ENCODE data around the gene PODN. TPM values are rescaled to one million over a fixed set of nuclear protein-coding genes. Genes with fewer than 3 reads are reported as not detected.

The PODN gene
- total RNA-seq, 2 donors from 2014 or later = 28.6 to 84.9 TPM

DNA sequence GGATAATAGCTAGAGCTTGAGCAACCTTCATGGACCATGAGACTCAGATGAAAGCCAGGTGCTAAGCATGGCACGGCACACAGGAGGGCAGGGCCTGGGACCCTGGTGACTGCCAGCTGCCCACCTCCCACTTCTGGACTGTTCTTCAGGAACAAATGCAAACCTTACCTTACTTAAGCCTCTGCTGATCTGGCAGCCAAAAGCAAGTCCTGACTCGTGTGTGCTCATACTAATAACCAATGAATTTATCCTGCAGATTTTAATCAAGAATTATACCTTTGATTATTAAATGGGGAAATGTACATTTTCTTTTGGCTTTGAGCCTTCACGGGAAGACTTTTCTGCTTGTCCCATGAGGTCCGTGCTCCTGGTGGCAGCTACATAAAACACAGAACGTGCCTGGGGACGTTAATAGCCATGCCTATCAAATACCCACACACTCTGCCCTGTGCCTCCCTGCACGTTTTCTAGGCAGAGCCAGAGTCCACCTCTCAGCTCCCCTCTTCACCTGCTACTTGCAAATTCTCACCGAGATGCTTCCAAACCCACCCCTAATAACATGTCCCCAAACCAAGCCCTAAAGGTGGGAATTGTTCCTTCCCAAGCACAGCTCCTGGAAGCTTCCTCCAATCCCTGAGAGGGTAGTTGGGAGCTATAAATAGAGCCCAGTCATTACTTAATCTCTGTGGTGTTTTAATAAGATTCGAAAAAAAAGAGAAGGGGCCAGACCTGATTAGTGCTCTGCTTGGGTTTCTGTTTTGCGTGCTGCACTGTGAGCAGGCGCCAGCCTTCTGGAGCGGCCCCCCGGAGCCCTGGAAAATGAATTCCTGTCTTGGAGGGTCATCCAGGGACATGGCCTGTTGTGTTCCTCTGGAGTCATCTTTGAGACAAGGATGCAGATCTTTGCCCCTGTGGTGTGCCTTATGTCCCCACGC is 46.9 kb downstream of the PODN start:
- intact Hi-C loops (cut with DNase I) = no loop called here
- ATAC-seq (peak; percentile 26 to 78), DNase-seq (no peak)

DNA sequence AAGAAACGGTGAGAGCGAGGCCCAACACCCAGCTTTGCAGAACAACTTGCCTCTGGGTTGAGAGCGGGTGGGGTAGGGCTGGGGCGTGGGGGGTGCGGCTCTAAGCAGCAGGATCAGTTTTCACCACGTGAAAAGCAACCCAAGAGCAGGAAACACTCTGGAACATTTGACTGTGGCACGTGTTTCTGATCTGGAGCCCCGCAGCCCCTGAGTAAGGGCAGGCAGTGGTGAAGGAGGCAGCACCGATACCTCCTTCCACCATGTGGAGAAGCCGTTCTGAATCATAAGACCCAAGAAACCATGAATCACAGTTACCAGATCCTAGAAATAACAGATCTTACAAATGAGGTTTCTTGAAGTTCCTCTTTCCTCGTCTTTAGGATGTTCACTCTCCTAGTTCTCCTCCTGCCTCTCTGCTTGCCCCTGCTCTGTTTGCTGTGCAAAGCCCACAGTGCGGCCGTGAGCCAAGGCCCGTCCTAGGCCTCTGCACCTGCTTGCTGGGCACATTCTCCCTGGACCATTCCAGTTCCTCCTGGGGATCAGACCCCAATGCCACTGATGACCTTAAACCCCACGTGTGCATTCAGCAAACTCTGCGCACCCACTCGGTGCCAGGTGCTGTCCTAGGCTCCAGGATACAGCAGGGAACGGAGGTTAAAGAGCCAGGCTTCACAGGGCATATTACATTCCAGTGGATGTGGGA is 48.5 kb downstream of the PODN start:
- intact Hi-C loops (cut with DNase I) = no loop called here
- ATAC-seq (peak in 1 of 2 donors; percentile 11), DNase-seq (no peak)

DNA sequence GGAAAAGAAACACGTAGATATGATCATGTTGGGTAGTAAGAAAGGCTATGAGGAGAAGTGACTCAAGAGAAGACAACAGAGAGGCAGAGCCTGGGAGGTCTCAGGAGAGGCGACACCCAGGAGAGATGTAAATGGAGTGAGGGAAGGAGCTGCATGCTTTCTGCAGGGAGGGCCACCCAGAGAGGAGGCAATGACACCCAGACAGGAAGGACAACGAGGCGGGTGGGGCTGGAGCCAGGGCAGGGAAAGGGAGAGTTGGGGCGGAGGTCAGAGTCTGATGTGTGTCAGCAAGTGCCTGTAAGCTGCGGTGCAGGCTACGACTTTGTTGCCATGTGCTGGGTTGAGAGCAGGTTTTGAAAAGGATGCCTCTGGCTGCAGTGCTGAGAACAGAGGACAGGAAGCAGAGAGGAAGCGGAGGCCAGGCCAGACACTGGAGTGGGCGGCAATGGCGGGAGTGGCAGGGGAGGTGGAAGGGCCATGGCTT is 49.1 kb downstream of the PODN start:
- no peak for ATAC-seq
- intact Hi-C loops (cut with DNase I) = no loop called here
- no peak for DNase-seq

DNA sequence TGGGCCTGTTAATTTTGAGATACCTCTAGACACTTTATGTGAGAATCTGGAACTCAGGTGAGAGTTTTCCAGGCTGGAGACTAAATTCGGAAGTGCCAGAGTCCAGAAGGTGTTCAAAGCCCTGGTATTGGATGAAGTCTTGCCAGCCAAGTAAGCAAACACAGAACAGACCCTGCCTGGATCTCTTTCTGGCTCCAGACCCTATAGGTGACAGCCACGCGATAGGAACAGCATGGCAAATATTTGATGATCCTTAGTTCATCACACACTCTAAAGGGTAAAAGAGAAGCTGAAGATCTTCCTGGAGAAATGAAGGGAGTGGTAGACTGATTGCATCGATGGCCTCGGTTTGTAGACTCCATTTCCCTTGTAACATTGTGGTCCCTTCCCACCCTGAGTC is 49.7 kb downstream of the PODN start:
- intact Hi-C loops (cut with DNase I) = no loop called here
- DNase-seq (no peak), ATAC-seq (no peak)

DNA sequence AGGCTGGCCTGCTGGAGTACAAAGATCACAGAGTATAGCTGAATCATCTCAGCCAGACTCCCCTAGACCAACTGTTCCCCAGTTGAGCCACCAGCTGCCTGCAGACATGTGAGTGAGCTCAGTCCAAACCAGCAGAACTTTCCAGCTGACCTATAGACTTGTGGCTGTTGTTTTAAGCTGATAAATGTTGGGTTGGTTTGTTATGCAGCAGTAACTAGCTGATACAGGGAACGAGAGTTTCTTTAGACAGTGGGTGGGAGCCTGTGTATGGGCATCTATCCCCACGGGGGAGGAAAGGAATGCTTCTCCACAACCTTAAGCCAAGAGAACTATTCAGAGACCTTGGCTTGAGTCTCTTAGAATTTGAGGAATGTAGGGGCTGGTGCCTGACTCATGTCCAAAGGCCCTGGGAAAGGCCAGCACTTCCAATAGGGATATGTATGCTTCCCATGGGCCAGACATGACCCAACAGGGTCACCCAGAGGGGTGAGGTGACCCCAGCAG is 50.3 kb downstream of the PODN start:
- peak in 1 of 2 donors; percentile 2 for ATAC-seq
- intact Hi-C loops (cut with DNase I) = no loop called here

DNA sequence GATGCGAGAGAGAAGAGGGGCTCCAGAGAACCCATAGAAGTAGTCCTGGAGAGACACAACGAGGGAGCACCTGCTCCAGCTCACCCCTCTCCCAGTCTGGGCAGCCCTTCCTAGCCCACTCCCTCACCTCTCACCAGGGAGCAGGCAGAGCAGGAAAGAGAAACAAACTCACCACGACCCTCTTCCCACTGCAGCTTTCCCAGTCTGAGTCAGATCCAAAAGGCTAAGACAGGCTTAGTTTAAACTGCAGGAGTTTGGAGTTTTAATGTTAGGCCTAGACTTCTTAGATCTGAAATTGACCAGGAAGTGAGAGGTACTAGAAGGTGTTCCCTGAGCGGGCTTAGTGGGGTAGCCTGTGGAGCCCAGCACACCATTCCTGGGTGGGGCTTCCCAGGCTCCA is 50.8 kb downstream of the PODN start:
- DNase-seq (no peak), ATAC-seq (no peak)
- intact Hi-C loops (cut with DNase I) = no loop called here

More for the DNA sequence above, 50.3 kb downstream of the PODN start:
- no peak for DNase-seq

DNA sequence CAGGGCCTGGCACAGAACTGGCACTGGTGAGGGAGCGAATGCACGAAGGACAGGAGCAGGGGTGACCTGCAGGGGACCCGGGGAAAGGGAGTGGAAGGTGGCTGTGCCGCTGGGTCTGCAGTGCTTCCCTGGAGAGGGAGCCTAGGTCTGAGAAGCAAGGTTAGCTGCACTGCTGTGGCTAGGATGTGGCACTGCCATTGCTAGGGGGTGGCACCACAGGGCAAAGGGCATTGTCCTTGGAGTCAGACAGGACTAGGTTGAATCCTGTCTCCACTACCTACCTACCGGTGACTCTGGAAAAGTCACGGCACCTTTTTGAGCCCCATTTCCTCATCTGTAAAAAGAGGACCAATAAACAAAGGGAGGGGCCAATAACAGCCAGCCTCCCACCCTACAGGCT is 52.1 kb downstream of the PODN start:
- DNase-seq = no peak
- ATAC-seq = no peak
- intact Hi-C loops (cut with DNase I) = no loop called here

DNA sequence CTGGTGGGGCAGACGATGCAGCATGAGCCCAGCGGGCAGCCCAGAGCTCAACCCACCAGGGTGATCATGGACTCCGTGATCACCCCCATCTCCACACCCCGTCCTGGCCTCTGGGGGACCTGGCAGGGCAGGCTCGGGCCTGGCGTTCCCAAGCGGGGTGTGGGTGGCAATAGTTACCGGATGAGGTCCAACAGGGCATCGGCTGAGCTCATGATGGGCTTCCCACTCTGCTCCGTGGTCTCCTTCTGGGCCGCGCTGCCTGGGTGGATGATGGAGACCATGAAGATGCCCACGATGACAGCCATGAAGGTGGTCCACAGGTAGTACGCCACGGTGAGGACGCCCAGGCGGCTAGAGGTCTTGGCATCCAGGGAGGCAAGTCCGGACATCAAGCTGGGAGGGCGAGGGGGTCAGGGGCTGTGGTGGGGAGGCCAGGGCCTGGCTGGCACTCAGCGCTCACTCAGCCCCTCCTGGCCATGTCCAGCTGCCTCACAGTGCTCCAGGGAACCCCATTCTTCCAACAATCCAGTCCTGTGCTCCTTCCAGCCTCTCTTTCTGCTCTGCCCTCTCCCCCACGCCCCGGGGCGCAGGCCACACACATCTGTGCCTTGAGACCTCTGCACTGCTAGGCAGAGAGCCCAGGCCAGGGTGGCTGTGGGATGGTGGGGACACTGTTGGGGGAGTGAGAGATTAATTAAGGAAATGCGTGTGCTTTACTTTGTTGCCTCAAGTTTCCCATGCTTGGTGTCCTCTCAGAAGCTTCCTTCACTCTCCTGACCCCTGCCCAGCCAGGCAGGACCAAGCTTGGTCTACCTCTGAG is 52.8 kb downstream of the PODN start:
- intact Hi-C loops (cut with DNase I) = no loop called here
- ATAC-seq = no peak

DNA sequence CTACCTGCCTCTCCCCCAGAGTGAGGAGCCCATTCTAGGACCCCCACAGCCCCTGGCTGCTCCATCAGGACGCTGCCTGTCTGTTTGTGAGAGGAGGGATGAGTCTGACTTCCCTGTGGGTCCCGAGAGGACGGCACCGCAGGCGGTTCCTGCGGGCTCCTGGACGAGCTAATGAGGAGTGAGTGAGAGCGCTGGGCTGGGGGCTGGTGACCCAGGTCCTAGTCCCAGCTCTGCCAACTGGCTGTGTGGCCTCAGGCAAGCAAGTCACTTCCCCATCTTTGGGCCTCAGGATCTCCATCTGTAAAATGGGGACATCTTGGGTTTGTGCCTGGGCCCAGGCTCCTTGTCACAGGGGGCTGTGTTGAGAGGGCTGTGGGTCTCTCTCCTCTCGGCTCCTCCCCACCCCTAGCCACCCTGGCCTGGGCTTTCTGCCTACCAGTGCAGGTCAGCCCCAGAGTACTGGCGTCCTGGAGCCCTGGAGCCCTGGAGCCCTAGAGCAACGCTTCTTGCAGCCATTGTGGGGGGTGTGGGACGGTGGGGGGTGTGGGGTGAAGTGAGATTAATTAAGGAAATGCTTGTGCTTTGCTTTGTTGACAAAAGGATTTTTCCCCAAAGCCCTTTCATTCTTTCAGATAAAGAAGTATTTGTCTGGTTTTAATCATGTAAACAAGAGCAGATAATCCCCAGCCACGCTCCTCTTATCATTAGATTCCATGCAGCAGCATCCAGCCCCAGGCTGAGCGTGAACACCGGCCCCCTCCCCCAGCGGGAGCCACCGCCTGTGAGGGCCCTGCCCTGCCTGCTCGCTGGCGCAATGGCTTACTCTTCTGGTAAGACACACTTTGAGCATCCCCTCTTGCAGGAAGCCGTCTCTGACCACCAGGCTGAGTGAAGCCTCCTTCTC is 53.6 kb downstream of the PODN start:
- DNase-seq (no peak), ATAC-seq (peak; percentile 36 to 45)
- intact Hi-C loops (cut with DNase I) = no loop called here

More for the DNA sequence above, 52.8 kb downstream of the PODN start:
- DNase-seq = no peak

DNA sequence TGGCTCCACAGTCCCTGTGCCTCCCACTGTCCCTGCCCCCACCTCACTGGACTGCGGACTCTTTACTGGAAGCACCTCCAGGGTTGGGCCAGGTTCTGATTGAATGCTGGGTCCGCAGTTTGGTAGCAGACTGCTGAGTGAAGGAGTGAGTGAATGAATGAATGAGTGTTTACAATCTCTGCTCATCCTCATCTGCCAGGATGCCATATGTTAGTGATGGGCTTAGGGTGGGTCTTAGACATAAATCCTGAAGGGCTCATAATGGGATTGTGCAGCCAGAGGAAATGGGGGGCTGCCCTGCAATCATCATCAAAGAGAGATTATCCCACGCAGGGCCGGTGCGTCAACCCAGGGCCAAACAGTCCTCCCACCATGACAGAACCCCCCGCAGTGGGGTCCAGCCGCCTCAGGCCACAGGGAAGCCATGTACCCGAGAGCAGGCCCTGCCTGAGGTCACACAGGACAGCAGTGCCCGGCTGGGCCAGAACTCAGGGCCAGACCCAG is 54.3 kb downstream of the PODN start:
- ATAC-seq (no peak), DNase-seq (no peak)
- intact Hi-C loops (cut with DNase I) = no loop called here

DNA sequence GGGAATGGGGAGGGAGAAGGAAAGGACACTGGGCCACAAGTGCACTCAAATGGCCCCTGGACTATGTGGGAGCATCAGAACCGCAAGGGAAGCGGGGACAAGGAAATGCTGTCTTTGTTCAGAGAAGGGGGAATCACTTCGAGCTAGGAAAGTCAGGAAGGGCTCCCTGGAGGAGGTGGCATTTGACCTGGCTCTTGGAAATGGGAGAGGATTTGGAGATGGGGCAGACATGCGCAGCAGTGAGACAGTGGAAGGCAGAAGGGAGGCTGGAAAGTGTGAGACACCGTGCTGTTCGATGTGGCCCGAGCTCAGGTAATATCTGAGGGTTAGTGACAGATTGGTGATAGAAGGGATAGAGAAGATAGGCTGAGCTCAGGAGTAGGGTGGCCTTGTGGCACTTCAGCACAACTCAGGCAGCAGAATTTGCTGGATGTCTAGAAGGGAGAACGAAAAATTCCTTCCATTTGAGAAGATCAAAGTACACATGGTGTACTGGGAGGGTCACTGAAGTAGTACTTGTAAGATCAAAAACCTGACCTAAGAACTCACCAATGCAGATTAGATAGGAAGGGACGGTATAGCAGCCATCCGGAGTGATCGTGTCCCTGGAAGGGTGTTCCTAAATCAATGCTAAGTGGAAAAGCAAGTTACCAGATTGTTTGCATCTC is 55.1 kb downstream of the PODN start:
- ATAC-seq (no peak), DNase-seq (no peak)
- intact Hi-C loops (cut with DNase I) = no loop called here

DNA sequence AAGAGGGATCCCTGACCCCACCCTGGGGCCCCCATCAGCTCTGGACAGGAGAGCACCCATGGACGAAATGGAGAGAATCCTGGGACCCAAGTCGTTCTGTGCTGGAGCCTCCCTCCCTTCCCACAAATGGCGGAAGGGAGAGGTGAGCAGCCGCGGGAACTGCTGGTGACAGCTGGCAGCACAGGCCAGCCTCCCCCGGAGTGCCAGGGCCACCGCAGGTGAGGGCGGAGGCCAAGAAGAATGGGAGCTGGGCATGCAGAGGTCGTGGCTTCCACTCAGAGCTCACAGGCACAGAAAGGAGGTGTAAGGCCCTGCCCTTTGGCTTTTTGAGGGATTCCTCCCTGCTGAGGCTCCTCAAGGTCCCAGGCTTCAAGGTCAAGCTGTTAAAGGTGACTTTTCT is 55.8 kb downstream of the PODN start:
- no peak for ATAC-seq
- intact Hi-C loops (cut with DNase I) = no loop called here
- no peak for DNase-seq

DNA sequence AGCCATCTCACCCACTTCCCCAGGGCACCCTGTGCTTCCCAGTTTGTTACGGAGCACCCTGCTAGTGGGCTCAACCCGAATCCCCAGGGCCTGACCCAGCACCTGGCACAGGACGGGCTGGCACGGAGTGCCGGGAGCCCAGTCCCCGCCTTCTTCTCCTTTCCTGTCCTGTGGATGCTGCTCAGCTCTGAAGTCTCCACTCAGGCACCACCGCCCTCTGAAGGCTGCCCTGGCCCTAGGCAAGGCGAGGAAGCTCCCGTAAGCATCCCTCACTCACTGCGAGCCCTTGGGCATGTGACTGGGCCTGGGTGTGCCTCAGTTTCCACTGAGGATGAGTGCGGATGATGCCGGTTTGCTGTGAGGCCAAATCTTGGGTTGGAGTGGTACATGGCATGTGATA is 58.6 kb downstream of the PODN start:
- intact Hi-C loops (cut with DNase I) = no loop called here
- ATAC-seq (no peak), DNase-seq (no peak)

DNA sequence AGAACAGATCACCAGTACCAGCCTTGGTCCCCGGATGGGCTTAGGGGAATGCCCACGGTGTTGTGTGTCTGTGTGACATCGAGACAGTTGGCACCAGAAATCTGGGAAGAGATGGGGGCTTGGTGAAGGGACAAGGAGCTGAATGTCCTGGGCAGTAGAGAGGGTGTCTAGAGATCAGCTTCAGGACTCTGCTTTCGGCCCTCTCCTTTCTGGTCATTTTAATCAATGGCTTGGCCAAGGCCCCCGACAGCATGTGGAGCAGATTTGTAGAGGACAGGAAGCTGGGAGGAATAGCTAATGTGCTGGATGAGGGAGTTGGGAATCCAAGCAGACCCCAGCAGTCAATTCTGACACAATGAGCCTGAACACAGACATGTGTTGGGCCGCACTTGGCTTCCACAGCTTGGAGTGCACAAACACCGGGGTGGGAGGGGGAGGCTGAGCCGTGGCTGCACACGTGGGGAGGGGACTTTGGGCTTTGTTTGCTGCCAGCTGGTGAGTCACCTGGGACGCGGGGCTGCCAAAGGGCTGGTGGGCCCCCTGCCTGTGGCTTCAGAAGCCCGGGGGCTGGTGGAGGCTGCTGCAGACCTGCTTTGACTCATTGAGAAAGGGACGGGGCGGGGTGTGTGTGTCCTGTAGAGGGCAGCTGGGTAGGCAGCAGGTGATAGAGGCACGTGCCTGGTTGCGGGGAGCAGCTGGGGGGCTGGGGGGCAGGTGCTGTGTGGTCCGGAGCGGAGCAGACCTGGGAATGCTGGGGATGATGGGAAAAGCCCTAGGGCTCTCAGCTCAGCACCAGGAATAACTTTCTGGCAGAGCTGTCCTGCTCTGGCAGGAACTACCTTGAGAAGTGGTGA is 59.5 kb downstream of the PODN start:
- peak; percentile 50 to 64 for ATAC-seq
- intact Hi-C loops (cut with DNase I) = no loop called here
- DNase-seq = peak; percentile 59

DNA sequence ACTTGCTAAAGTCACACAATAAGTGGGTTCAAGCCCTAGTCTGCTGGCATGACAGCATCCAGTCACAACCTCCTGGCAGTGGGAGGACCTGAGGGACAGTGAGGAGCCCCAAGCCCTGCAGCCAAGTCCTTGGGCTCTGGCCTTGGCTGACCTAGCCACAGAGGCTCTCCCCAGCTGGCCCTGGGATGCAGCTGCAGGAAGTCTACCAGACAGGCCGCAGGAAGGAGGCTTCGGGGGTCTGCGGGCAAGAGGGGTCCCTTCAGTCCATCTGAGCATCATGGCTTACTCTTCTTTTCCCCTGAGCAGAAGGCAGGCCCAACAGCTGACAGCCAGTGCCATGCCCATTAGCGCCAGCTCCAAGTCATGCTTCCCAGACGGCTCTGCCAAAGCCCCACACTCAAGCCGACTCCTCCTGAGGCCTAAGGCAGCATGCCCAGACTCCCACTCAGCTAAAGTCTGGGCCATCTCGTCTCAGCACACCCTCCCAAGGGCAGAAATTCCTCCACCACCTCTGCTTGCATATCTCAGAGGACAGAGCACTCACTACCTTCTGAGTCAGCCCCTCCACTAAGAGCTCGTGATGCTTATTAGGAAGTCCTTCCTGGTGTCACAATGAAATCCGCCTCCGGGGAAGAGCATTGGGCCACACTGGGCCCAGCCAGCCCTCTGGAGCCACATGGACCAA is 60.3 kb downstream of the PODN start:
- peak; percentile 53 to 74 for ATAC-seq
- peak; percentile 57 for DNase-seq
- intact Hi-C loops (cut with DNase I) = no loop called here

DNA sequence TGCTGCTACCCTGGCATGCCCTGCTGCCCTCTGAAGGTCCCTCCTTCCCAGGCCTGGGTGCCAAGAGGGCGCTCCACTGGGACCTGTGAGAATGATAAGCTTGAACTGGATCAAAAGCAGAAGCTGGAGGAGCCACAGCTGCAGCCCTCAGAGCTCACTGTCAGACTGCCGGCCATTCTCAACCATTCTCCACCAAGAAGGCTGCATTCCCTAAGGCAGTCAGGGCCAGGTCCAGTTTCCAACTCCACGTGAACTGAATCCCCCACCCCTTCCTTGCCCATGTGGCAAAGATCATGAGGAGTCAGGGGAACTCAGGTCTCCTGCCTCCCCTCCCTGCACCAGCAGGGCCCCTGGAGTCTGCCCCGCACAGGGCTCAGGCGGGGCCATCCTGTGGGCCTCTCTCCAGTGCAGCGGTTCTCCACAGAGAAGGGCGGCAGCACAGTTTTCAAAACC is 61.0 kb downstream of the PODN start:
- no peak for DNase-seq
- peak; percentile 0 to 14 for ATAC-seq
- intact Hi-C loops (cut with DNase I) = no loop called here

Measured in left cardiac atrium (tissue), 4 donors.